ENCODE data around the gene FSTL3. TPM values are rescaled to one million over a fixed set of nuclear protein-coding genes. Genes with fewer than 3 reads are reported as not detected.

Gene FSTL3
- total and polyA plus RNA-seq, 2 of the 8 experiments (the other 6 are each of a cell fraction or from before 2014, with no cell fraction given), result 8.1 to 11.8 TPM

GRCh38 chr19:658059-658839 lies 17.9 kb upstream of the FSTL3 start:
- ChIA-PET CTCF (ENCODE audit: partially characterized antibody) (interaction anchor here (1.1 kb wide), 1 partner anchor 95 kb away, joined by 4 read pairs; no protein-coding TSS in a partner anchor), POLR2A (ENCODE audit: partially characterized antibody) (interaction anchor here (0.8 to 1.3 kb wide), 3 partner anchors 35 to 371 kb away, joined by 3 to 4 read pairs (median 3); no protein-coding TSS in a partner anchor)
- Histone ChIP-seq H2BK12ac (ENCODE audit: low read depth, low read length) (no peak overlapping the region), H2BK15ac (ENCODE audit: low read length) (no peak overlapping the region), H4K20me1 (replicated peaks in 1 of 2; ENCODE audit: control insufficient read depth in 1 of 2, insufficient read depth in 2 of 2, low read length in 2 of 2) (peaks cover 53 to 59% of the 10 kb centered on the region in 2 experiments), H3K23ac (ENCODE audit: insufficient read length) (no peak overlapping the region), H3K9me3 (ENCODE audit: insufficient read depth in 2 of 2, low read depth in 1 of 2, low read length in 1 of 2) (no peaks in the 10 kb centered on the region), H3K27ac (ENCODE audit: low read depth, low read length) (no peak overlapping the region; the same call in 1 of the 2 replicates), H3K14ac (ENCODE audit: insufficient read length) (no peak overlapping the region), H2BK5ac (ENCODE audit: low read depth, low read length) (no peak overlapping the region), H3K79me2 (ENCODE audit: control insufficient read depth in 1 of 2, insufficient read depth in 2 of 2, low read length in 2 of 2) (peaks cover 63 to 94% of the 10 kb centered on the region in 2 experiments), H4K91ac (replicated peaks; ENCODE audit: insufficient read length, low read length) (no peak overlapping the region), H3K36me3 (ENCODE audit: control insufficient read depth in 2 of 4, insufficient read depth in 4 of 4, low read length in 3 of 4) (peaks cover 0 to 6% (median 3%) of the 10 kb centered on the region in 4 experiments; a peak in 4 of 8 replicates), H3K18ac (ENCODE audit: extremely low read depth, low read length) (no peak overlapping the region), H3K4me3 (ENCODE audit: extremely low read depth in 1 of 4, insufficient read depth in 2 of 4, low read depth in 3 of 4, low read length in 4 of 4) (no peak overlapping the region), H3K9ac (replicated peaks in 1 of 4; ENCODE audit: extremely low read depth in 1 of 4, low read depth in 3 of 4, low read length in 3 of 4) (no peak overlapping the region), H2BK120ac (replicated peaks; ENCODE audit: low read depth, low read length) (no peak overlapping the region), H3K4ac (replicated peaks; ENCODE audit: insufficient read length, low read depth, low read length) (no peak overlapping the region), H3K56ac (replicated peaks; ENCODE audit: insufficient read length, low read depth, low read length) (no peak overlapping the region), H3K4me1 (replicated peaks in 1 of 4; ENCODE audit: control insufficient read depth in 3 of 4, insufficient read depth in 4 of 4, low read length in 3 of 4) (peaks cover 0 to 11% (median 5%) of the 10 kb centered on the region in 4 experiments; a peak in 5 of 7 replicates), H2AFZ (ENCODE audit: low read length) (no peak overlapping the region), H3K4me2 (ENCODE audit: insufficient read depth in 1 of 2, low read depth in 2 of 2, low read length in 2 of 2) (no peak overlapping the region), H4K8ac (ENCODE audit: extremely low read depth, insufficient read depth, low read length) (peak overlapping the region; percentile 51; the same call in 1 of the 2 replicates), H3K79me1 (ENCODE audit: low read depth, low read length) (peaks cover 18% of the 10 kb centered on the region), H4K5ac (ENCODE audit: insufficient read length, low read depth, low read length) (no peak overlapping the region), H3K27me3 (replicated peaks in 1 of 4; ENCODE audit: control insufficient read depth in 3 of 4, extremely low read depth in 1 of 4, insufficient read depth in 3 of 4, low read length in 3 of 4) (no peaks in the 10 kb centered on the region), H3K23me2 (ENCODE audit: low read depth, low read length) (peaks cover 3% of the 10 kb centered on the region; the same call in 1 of the 2 replicates), H2AK5ac (ENCODE audit: low read depth, low read length) (no peak overlapping the region), H2BK20ac (ENCODE audit: low read length) (no peak overlapping the region)
- no peak for TF ChIP-seq NANOG (IDR thresholded peaks at IDR 0.05; ENCODE audit: insufficient read depth, low read depth, low read length, poor library complexity, severe bottlenecking)
- TF ChIP-seq, protein P1, sequence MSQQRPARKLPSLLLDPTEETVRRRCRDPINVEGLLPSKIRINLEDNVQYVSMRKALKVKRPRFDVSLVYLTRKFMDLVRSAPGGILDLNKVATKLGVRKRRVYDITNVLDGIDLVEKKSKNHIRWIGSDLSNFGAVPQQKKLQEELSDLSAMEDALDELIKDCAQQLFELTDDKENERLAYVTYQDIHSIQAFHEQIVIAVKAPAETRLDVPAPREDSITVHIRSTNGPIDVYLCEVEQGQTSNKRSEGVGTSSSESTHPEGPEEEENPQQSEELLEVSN (IDR thresholded peaks at IDR 0.05), result no peak
- TF ChIP-seq CHD2 (IDR thresholded peaks at IDR 0.05; ENCODE audit: low read length), result no peak
- TF ChIP-seq HDAC2 (IDR thresholded peaks at IDR 0.05; ENCODE audit: borderline replicate concordance in 1 of 2, low read depth in 2 of 2, low read length in 2 of 2), result no peak
- no peak for TF ChIP-seq SUZ12 (IDR thresholded peaks at IDR 0.05; ENCODE audit: low read length)
- no peak for DNase-seq (ENCODE audit: low read depth in 1 of 2, low spot score in 2 of 2)
- FAIRE-seq, result no peak
- WGBS, 2 experiments (ENCODE audit: extremely low coverage in 1 of 2, insufficient coverage in 1 of 2, insufficient read length in 1 of 2, insufficient replicate concordance in 2 of 2, low coverage in 1 of 2, low lambda C conversion rate in 2 of 2, missing lambda C conversion rate in 1 of 2), result 92% methylated on average over 33 of the region's 33 CpGs; no CpG with 5 or more reads in 1 of the 2 experiments
